Suprapubic skin (tissue), 4 donors: Measurements from ENCODE around the gene CDK5RAP3.

Experiments
- EP300 ChIP-seq: sonication (generic); formaldehyde crosslinking; IDR thresholded peaks from one replicate; pipeline ENCODE4 v1.6.1; 2017; ENCODE audit warnings: antibody characterized with exemption
- POLR2A ChIP-seq, 2 donors: fragments of 450-650 bp; IDR thresholded peaks; one replicate each; pipeline ENCODE4 v1.6.1; 2017; ENCODE audit warnings: antibody characterized with exemption in 2 of 2, mild to moderate bottlenecking in 2 of 2, moderate library complexity in 2 of 2
- POLR2AphosphoS5 ChIP-seq, 3 donors: sonication (generic); formaldehyde crosslinking; IDR thresholded peaks; one replicate each; pipeline ENCODE4 v1.6.1; 2017; ENCODE audit warnings: antibody characterized with exemption in 3 of 3
- TF ChIP-seq, protein P1 (sequence below), 2 donors: fragments of 200-600 bp in 1 of 2; fragments of 450-650 bp in 1 of 2; sonication (generic) in 1 of 2; IDR thresholded peaks; one replicate each; pipeline ENCODE4 v1.5.1; 2016 to 2019; ENCODE audit warnings: antibody characterized with exemption in 2 of 2, mild to moderate bottlenecking in 1 of 2, moderate library complexity in 1 of 2

DNA sequence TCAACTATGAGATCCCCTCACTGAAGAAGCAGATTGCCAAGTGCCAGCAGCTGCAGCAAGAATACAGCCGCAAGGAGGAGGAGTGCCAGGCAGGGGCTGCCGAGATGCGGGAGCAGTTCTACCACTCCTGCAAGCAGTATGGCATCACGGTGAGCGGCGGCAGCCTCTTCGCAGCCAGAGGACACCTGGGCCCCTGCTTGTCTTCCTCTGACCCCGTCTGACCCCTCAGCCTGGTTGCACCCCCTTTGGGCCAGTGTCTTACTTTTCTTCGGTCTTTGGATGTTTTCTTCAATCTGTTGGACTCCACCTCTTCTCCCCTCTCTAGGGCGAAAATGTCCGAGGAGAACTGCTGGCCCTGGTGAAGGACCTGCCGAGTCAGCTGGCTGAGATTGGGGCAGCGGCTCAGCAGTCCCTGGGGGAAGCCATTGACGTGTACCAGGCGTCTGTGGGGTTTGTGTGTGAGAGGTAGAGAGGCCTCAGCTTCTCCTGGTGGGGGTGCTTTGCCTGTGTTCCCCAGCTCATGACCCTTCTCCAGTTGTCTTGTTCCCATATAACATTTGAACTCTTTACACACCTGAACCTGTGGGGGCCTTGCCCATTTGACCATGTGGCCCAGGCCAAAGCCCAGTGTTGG lies 4.4 kb downstream of the CDK5RAP3 start:
- TF ChIP-seq, protein P1, sequence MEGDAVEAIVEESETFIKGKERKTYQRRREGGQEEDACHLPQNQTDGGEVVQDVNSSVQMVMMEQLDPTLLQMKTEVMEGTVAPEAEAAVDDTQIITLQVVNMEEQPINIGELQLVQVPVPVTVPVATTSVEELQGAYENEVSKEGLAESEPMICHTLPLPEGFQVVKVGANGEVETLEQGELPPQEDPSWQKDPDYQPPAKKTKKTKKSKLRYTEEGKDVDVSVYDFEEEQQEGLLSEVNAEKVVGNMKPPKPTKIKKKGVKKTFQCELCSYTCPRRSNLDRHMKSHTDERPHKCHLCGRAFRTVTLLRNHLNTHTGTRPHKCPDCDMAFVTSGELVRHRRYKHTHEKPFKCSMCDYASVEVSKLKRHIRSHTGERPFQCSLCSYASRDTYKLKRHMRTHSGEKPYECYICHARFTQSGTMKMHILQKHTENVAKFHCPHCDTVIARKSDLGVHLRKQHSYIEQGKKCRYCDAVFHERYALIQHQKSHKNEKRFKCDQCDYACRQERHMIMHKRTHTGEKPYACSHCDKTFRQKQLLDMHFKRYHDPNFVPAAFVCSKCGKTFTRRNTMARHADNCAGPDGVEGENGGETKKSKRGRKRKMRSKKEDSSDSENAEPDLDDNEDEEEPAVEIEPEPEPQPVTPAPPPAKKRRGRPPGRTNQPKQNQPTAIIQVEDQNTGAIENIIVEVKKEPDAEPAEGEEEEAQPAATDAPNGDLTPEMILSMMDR (IDR thresholded peaks at IDR 0.05) = no peak
- TF ChIP-seq POLR2A (IDR thresholded peaks at IDR 0.05) (no peak), POLR2AphosphoS5 (IDR thresholded peaks at IDR 0.05) (no peak), EP300 (no peak)
